Muscle of arm (tissue), 12 donors: ENCODE measurements around the gene RAE1. TPM values are rescaled to one million over a fixed set of nuclear protein-coding genes. Genes with fewer than 3 reads are reported as not detected.
"Not testable (repeated sequence)": the region's sequence is repeated elsewhere in the genome, so short reads cannot be mapped to it uniquely, and the experiment has no call there.

Experiments
- DNase-seq: peaks from one replicate; pipeline ENCODE4 v3.0.0-alpha.2; 2013
- polyA plus RNA-seq, 12 donors: library from polyadenylated mRNA; unstranded; fragments of 120-200 nt; gene quantifications; one replicate each; pipeline ENCODE4 v1.2.1, GENCODE V29; 2013; ENCODE audit not compliant: insufficient read length in 12 of 12

RAE1 gene
- polyA plus RNA-seq, 12 donors: 11.2 to 33.3 (median 27.5) TPM; not detected in 1

- no peak for DNase-seq
Observed at GRCh38 chr20:57322476-57322875, 28.6 kb upstream of the RAE1 start.

GRCh38 chr20:57323034-57323433 is 28.0 kb upstream of the RAE1 start:
- no peak for DNase-seq

- no peak for DNase-seq
Observed at GRCh38 chr20:57325632-57326356, 25.3 kb upstream of the RAE1 start.

GRCh38 chr20:57326667-57327455 is 24.2 kb upstream of the RAE1 start:
- no peak for DNase-seq

- no peak for DNase-seq
Observed at GRCh38 chr20:57327820-57328219, 23.2 kb upstream of the RAE1 start.

- no peak for DNase-seq
Observed at GRCh38 chr20:57329608-57330221, 21.3 kb upstream of the RAE1 start, which contains the start of gene SPO11. TSS of gene SPO11 (plus strand) at chr20:57329803. CDS start at chr20:57329868, 65 bp downstream.

- DNase-seq: no peak
Observed at GRCh38 chr20:57330998-57331397, 20.1 kb upstream of the RAE1 start.

GRCh38 chr20:57332105-57333089 is 18.7 kb upstream of the RAE1 start:
- DNase-seq: no peak

- DNase-seq: peak; percentile 26
Observed at GRCh38 chr20:57335392-57335791, 15.7 kb upstream of the RAE1 start.

- DNase-seq: no peak
Observed at GRCh38 chr20:57341663-57342062, 9.4 kb upstream of the RAE1 start.

GRCh38 chr20:57342829-57343228 is 8.2 kb upstream of the RAE1 start:
- no peak for DNase-seq

GRCh38 chr20:57346477-57346876 is 4.6 kb upstream of the RAE1 start:
- peak; percentile 77 for DNase-seq

- DNase-seq: no peak
Observed at GRCh38 chr20:57347393-57347792, 3.7 kb upstream of the RAE1 start.

GRCh38 chr20:57348200-57348921 is 2.7 kb upstream of the RAE1 start:
- DNase-seq: not testable (repeated sequence)

- DNase-seq: not testable (repeated sequence)
Observed at GRCh38 chr20:57348922-57349574, 2.0 kb upstream of the RAE1 start.

- no peak for DNase-seq
Observed at GRCh38 chr20:57350081-57350710, 859 bp upstream of the RAE1 start.

- DNase-seq: not testable (repeated sequence)
Observed at GRCh38 chr20:57350726-57351041, 371 bp upstream of the RAE1 start.

GRCh38 chr20:57352305-57352704 is 1.2 kb downstream of the RAE1 start:
- no peak for DNase-seq

GRCh38 chr20:57353351-57353750 is 2.3 kb downstream of the RAE1 start:
- DNase-seq: no peak

GRCh38 chr20:57361517-57361916 is 10.5 kb downstream of the RAE1 start:
- no peak for DNase-seq
